A549 (cell line): ENCODE measurements around the gene BOLA3. TPM values are rescaled to one million over a fixed set of nuclear protein-coding genes. Genes with fewer than 3 reads are reported as not detected.
A peak's percentile ranks its signal among the peaks of the same experiment; 100 is the strongest.

Experiments used
- ATAC-seq, 2 experiments: fragments of 200-7000 bp in 1 of 2; fragments of >200 bp in 1 of 2; cut with Nextera tagmentation in 1 of 2; cut with Tn5 transposase in 1 of 2; 3 replicates each; pipeline versions ENCODE4 v1.8.0 to v1.9.1; 2018 to 2020; ENCODE audit warnings: mild to moderate bottlenecking in 1 of 2, moderate library complexity in 1 of 2
- CTCF ChIA-PET: fragments of 300-600 bp; sonication (Branson Sonifier 250); formaldehyde crosslinking; extraction: SDS; loops from one replicate; lab custom pipeline; 2021; ENCODE audit warnings: antibody characterized with exemption, inconsistent platforms; lab: Yijun Ruan, JAX
- POLR2A ChIA-PET: fragments of 350-600 bp; formaldehyde crosslinking; extraction: SDS; loops from one replicate; lab custom pipeline; 2021; ENCODE audit warnings: antibody characterized with exemption, inconsistent platforms; lab: Yijun Ruan, JAX
- DNase-seq, 2 experiments: peaks; one replicate each; pipeline versions ENCODE4 v3.0.0 to v3.0.0-alpha.2; 2011 to 2016; ENCODE audit warnings: low read depth in 1 of 2, low spot score in 1 of 2
- FAIRE-seq: peaks from 2 replicates; lab custom pipeline; 2011; peaks lifted over from hg19 to GRCh38; lab: Jason Lieb, UNC
- H3K27ac ChIP-seq, 2 experiments: fragments of >200 bp; sonication (Bioruptor Twin); formaldehyde crosslinking; 3 replicates each; pipeline ENCODE4 v1.5.1; 2016 to 2017
- H3K4me1 ChIP-seq: fragments of >200 bp; sonication (Bioruptor Twin); formaldehyde crosslinking; 3 replicates; pipeline ENCODE4 v1.6.1; 2016
- H3K4me2 ChIP-seq: fragments of >200 bp; sonication (Bioruptor Twin); formaldehyde crosslinking; 3 replicates; pipeline ENCODE4 v1.6.1; 2016
- H3K4me3 ChIP-seq: fragments of >200 bp; sonication (Bioruptor Twin); formaldehyde crosslinking; 3 replicates; pipeline ENCODE4 v1.5.1; 2016
- H3K9me3 ChIP-seq: fragments of >200 bp; sonication (Bioruptor Twin); formaldehyde crosslinking; 3 replicates; pipeline ENCODE4 v1.6.1; 2016
- BCL3 ChIP-seq: fragments of >200 bp; sonication (Bioruptor Twin); formaldehyde crosslinking; IDR thresholded peaks from 3 replicates; pipeline ENCODE4 v1.6.1; 2016
- BHLHE40 ChIP-seq: IDR thresholded peaks from 2 replicates; pipeline ENCODE4 v1.6.1; 2012; ENCODE audit warnings: low read depth, low read length, inconsistent platforms
- CBX8 ChIP-seq: fragments of 200-600 bp; sonication (generic); IDR thresholded peaks from 2 replicates; pipeline ENCODE4 v1.6.1; 2016
- CHD4 ChIP-seq: fragments of 200-600 bp; sonication (generic); IDR thresholded peaks from 2 replicates; pipeline ENCODE4 v1.6.1; 2016; ENCODE audit warnings: antibody characterized with exemption, mild to moderate bottlenecking, borderline replicate concordance
- EHMT2 ChIP-seq: fragments of 200-600 bp; sonication (generic); IDR thresholded peaks from 2 replicates; pipeline ENCODE4 v1.6.1; 2016; ENCODE audit warnings: antibody characterized with exemption, low read depth, mild to moderate bottlenecking, moderate library complexity
- EP300 ChIP-seq, 2 experiments: fragments of >200 bp; sonication (Bioruptor Twin); formaldehyde crosslinking; IDR thresholded peaks; 2 replicates in 1 of 2; 3 replicates in 1 of 2; pipeline ENCODE4 v1.6.1; 2016 to 2017
- FOXS1 ChIP-seq: fragments of 250-450 bp; sonication (Bioruptor Pico); IDR thresholded peaks from 2 replicates; pipeline ENCODE4 v1.5.0; 2020; ENCODE audit warnings: mild to moderate bottlenecking, moderate library complexity
- GATA3 ChIP-seq: IDR thresholded peaks from 2 replicates; pipeline ENCODE4 v1.6.1; 2012; ENCODE audit warnings: borderline replicate concordance
- HDAC2 ChIP-seq: fragments of 200-600 bp; sonication (generic); IDR thresholded peaks from 2 replicates; pipeline ENCODE4 v1.6.1; 2016
- HES2 ChIP-seq: fragments of >200 bp; sonication (Bioruptor Twin); formaldehyde crosslinking; IDR thresholded peaks from 2 replicates; pipeline ENCODE4 v1.6.1; 2016
- HOXB13 ChIP-seq: fragments of 250-450 bp; sonication (Bioruptor Pico); IDR thresholded peaks from 2 replicates; pipeline ENCODE4 v1.5.0; 2020; ENCODE audit warnings: low read depth, mild to moderate bottlenecking, moderate library complexity
- HOXB5 ChIP-seq: fragments of 250-450 bp; sonication (Bioruptor Pico); IDR thresholded peaks from 2 replicates; pipeline ENCODE4 v1.5.0; 2020; ENCODE audit warnings: mild to moderate bottlenecking, moderate library complexity
- JUNB ChIP-seq: fragments of >200 bp; sonication (Bioruptor Twin); formaldehyde crosslinking; IDR thresholded peaks from 2 replicates; pipeline ENCODE4 v1.6.1; 2016
- KDM5A ChIP-seq: fragments of 200-600 bp; sonication (generic); IDR thresholded peaks from 2 replicates; pipeline ENCODE4 v1.6.1; 2016; ENCODE audit warnings: antibody characterized with exemption, mild to moderate bottlenecking
- MAFK ChIP-seq: fragments of 450-650 bp; IDR thresholded peaks from 2 replicates; pipeline ENCODE4 v1.6.1; 2014; ENCODE audit not compliant: partially characterized antibody
- MAX ChIP-seq: IDR thresholded peaks from 2 replicates; pipeline ENCODE4 v1.6.1; 2012
- MAZ ChIP-seq: fragments of 150-350 bp; IDR thresholded peaks from 2 replicates; pipeline ENCODE4 v1.6.1; 2014; ENCODE audit warnings: antibody characterized with exemption, low read depth, low read length, borderline replicate concordance
- MYC ChIP-seq: IDR thresholded peaks from 2 replicates; pipeline ENCODE4 v1.6.1; 2012; ENCODE audit warnings: mild to moderate bottlenecking, inconsistent platforms, low read length, improper control_type of control experiment, borderline replicate concordance
- NPAS2 ChIP-seq: fragments of 250-450 bp; sonication (Bioruptor Pico); IDR thresholded peaks from 2 replicates; pipeline ENCODE4 v1.8.0; 2022; ENCODE audit warnings: mild to moderate bottlenecking, moderate library complexity, borderline replicate concordance
- NR3C1 ChIP-seq: fragments of >200 bp; sonication (Bioruptor Twin); formaldehyde crosslinking; IDR thresholded peaks from 3 replicates; pipeline ENCODE4 v1.6.1; 2017
- PBX3 ChIP-seq: IDR thresholded peaks from 2 replicates; pipeline ENCODE4 v1.6.1; 2012
- PHF8 ChIP-seq: fragments of 200-600 bp; sonication (generic); IDR thresholded peaks from 2 replicates; pipeline ENCODE4 v1.6.1; 2016; ENCODE audit warnings: low read depth, mild to moderate bottlenecking, antibody characterized with exemption, moderate library complexity, borderline replicate concordance
- POLR2A ChIP-seq: IDR thresholded peaks from 2 replicates; pipeline ENCODE4 v1.6.1; 2012; ENCODE audit warnings: mild to moderate bottlenecking, low read length
- RAD21 ChIP-seq, 2 experiments: fragments of >200 bp in 1 of 2; sonication (Bioruptor Twin) in 1 of 2; formaldehyde crosslinking in 1 of 2; IDR thresholded peaks in 1 of 2; conservative IDR thresholded peaks in 1 of 2; 2 replicates in 1 of 2; 3 replicates in 1 of 2; pipeline ENCODE4 v1.6.1; 2012 to 2018; ENCODE audit warnings: inconsistent platforms in 1 of 2
- RARB ChIP-seq: fragments of 250-450 bp; sonication (Bioruptor Pico); IDR thresholded peaks from 2 replicates; pipeline ENCODE4 v1.8.0; 2021; ENCODE audit warnings: mild to moderate bottlenecking, moderate library complexity
- RCOR1 ChIP-seq: fragments of 150-350 bp; IDR thresholded peaks from 2 replicates; pipeline ENCODE4 v1.6.1; 2014; ENCODE audit warnings: antibody characterized with exemption, low read length, low read depth
- SREBF2 ChIP-seq: fragments of 450-650 bp; IDR thresholded peaks from 2 replicates; pipeline ENCODE4 v1.6.1; 2014; ENCODE audit warnings: mild to moderate bottlenecking, moderate library complexity
- TP53 ChIP-seq: fragments of 250-450 bp; sonication (Bioruptor Pico); IDR thresholded peaks from 2 replicates; pipeline ENCODE4 v1.5.0; 2021; ENCODE audit warnings: mild to moderate bottlenecking, moderate library complexity
- ZC3H11A ChIP-seq: fragments of 450-650 bp; IDR thresholded peaks from 2 replicates; pipeline ENCODE4 v1.6.1; 2014; ENCODE audit warnings: antibody characterized with exemption, mild to moderate bottlenecking
- WGBS: methylation state at CpG from one replicate; pipeline ENCODE4 v1.1.6; 2017; ENCODE audit errors: missing lambda C conversion rate; 5-methylcytosine and 5-hydroxymethylcytosine counted together
- polyA plus RNA-seq, 4 experiments: library from polyadenylated mRNA; depleted of rRNA in 3 of 4; stranded (reverse); fragments of >200 nt; fragmentation: RNase III in 1 of 4; extraction: RNeasy Plus Mini Kit Qiagen cat#74134 plus additional on column Dnase treatment in 1 of 4; gene quantifications; 2 replicates in 3 of 4; 3 replicates in 1 of 4; pipeline ENCODE4 v1.2.3, GENCODE V29; 2011 to 2017

The BOLA3 gene
- polyA plus RNA-seq, 2 of the 4 experiments (the other 2 are of a cell fraction), result 136 to 139 TPM

- ATAC-seq (no peak), FAIRE-seq (no peak), DNase-seq (no peak)
- TF ChIP-seq RCOR1 (no peak), SREBF2 (no peak), RARB (no peak), BCL3 (no peak), POLR2A (no peak), HOXB13 (CRISPR knock-in tag) (no peak), RAD21 (conservative IDR thresholded peaks at IDR 0.05 in 1 of 2, IDR thresholded peaks at IDR 0.05 in 1 of 2) (no peak), BHLHE40 (no peak), MAX (no peak), CBX8 (no peak), HES2 (no peak), NPAS2 (no peak), MAZ (no peak)
- no peaks in the 10 kb centered on the region for H3K4me1 ChIP-seq
- WGBS, result 93% methylated on average over 39 of the region's 39 CpGs
- no peaks in the 10 kb centered on the region for H3K9me3 ChIP-seq
- ChIA-PET CTCF (interaction anchor here (0.8 to 2.0 kb wide), 2 partner anchors 55 to 278 kb away, joined by 3 to 7 read pairs; no protein-coding TSS in a partner anchor), POLR2A (interaction anchor here (0.6 kb wide), 1 partner anchor 273 kb away, joined by 3 read pairs; the partner anchor contains the start of gene STAMBP)
- no peak overlapping the region for H3K4me3 ChIP-seq
- no peak overlapping the region for H3K27ac ChIP-seq
- no peak overlapping the region for H3K4me2 ChIP-seq
These were observed 46.0 kb downstream of the BOLA3 start for GRCh38 chr2:74101574-74102300.

GRCh38 chr2:74100254-74101216 is 47.2 kb downstream of the BOLA3 start:
- ChIA-PET CTCF (interaction anchor here (0.9 to 2.0 kb wide), 3 partner anchors 11 to 276 kb away, joined by 3 to 7 read pairs (median 3); no protein-coding TSS in a partner anchor), POLR2A (no interaction called here)
- DNase-seq (no peak), FAIRE-seq (no peak), ATAC-seq (peak in 1 of 2 experiments; percentile 19; a peak in 2 of 6 replicates)
- no peaks in the 10 kb centered on the region for H3K4me1 ChIP-seq
- no peak overlapping the region for H3K27ac ChIP-seq
- no peaks in the 10 kb centered on the region for H3K9me3 ChIP-seq
- WGBS, result 94% methylated on average over 25 of the region's 25 CpGs
- TF ChIP-seq TP53 (CRISPR knock-in tag) (no peak), EP300 (IDR thresholded peaks at IDR 0.05) (no peak), HDAC2 (no peak), HOXB5 (CRISPR knock-in tag) (no peak), MAX (no peak)
- H3K4me2 ChIP-seq, result no peak overlapping the region
- H3K4me3 ChIP-seq, result no peak overlapping the region

GRCh38 chr2:74099835-74100234 is 47.9 kb downstream of the BOLA3 start:
- ChIA-PET POLR2A (no interaction called here), CTCF (interaction anchor here (0.6 to 1.1 kb wide), 2 partner anchors 16 to 137 kb away, joined by 3 read pairs; no protein-coding TSS in a partner anchor)
- Histone ChIP-seq H3K27ac (no peak overlapping the region), H3K9me3 (no peaks in the 10 kb centered on the region), H3K4me1 (no peaks in the 10 kb centered on the region), H3K4me3 (no peak overlapping the region), H3K4me2 (no peak overlapping the region)
- TF ChIP-seq MAFK, result no peak
- no peak for TF ChIP-seq JUNB
- no peak for TF ChIP-seq NR3C1
- TF ChIP-seq ZC3H11A, result no peak
- TF ChIP-seq TP53 (CRISPR knock-in tag), result no peak
- TF ChIP-seq MYC, result no peak
- no peak for TF ChIP-seq PBX3
- no peak for TF ChIP-seq KDM5A
- TF ChIP-seq HDAC2, result no peak
- no peak for TF ChIP-seq GATA3
- no peak for TF ChIP-seq CBX8
- TF ChIP-seq CHD4, result no peak
- TF ChIP-seq MAX, result no peak
- TF ChIP-seq EHMT2, result no peak
- no peak for TF ChIP-seq PHF8
- no peak for TF ChIP-seq FOXS1 (CRISPR knock-in tag)
- WGBS, result 84% methylated on average over 7 of the region's 7 CpGs
- DNase-seq (no peak), ATAC-seq (peak; percentile 25 to 27; a peak in 2 of 6 replicates), FAIRE-seq (no peak)
